Heart left ventricle (tissue), 16 donors: ENCODE data around the gene PGAP6. TPM values are rescaled to one million over a fixed set of nuclear protein-coding genes. Genes with fewer than 3 reads are reported as not detected.

Experiments
- ATAC-seq, 4 donors: fragments of 200-7000 bp; cut with Tn5 transposase; one replicate each; pipeline ENCODE4 v1.9.1; 2020 to 2022; ENCODE audit warnings: moderate library complexity in 4 of 4, mild to moderate bottlenecking in 3 of 4, moderate number of reproducible peaks in 1 of 4
- DNase-seq, 5 donors: peaks; one replicate each; pipeline ENCODE4 v3.0.0-alpha.2; 2020
- H3K27ac ChIP-seq, 12 donors: fragments of 200-600 bp; sonication (generic) in 4 of 12; one replicate each; pipeline versions ENCODE4 v1.5.0 to v1.8.0; 2016 to 2022; ENCODE audit warnings: mild to moderate bottlenecking in 2 of 12
- H3K27me3 ChIP-seq, 9 donors: fragments of 200-600 bp; sonication (generic) in 2 of 9; one replicate each; pipeline versions ENCODE4 v1.5.1 to v1.8.0; 2016 to 2022; ENCODE audit warnings: mild to moderate bottlenecking in 3 of 9
- H3K36me3 ChIP-seq, 9 donors: fragments of 200-600 bp; sonication (generic) in 2 of 9; one replicate each; pipeline versions ENCODE4 v1.5.0 to v1.8.0; 2018 to 2022; ENCODE audit warnings: mild to moderate bottlenecking in 2 of 9
- H3K4me1 ChIP-seq, 12 donors: fragments of 200-600 bp; sonication (generic) in 4 of 12; one replicate each; pipeline versions ENCODE4 v1.5.0 to v1.8.0; 2016 to 2022; ENCODE audit warnings: mild to moderate bottlenecking in 3 of 12
- H3K4me3 ChIP-seq, 12 donors: fragments of 200-600 bp; sonication (generic) in 4 of 12; one replicate each; pipeline versions ENCODE4 v1.5.0 to v1.8.0; 2017 to 2022; ENCODE audit warnings: mild to moderate bottlenecking in 9 of 12, moderate library complexity in 4 of 12
- H3K9me3 ChIP-seq, 12 donors: fragments of 200-600 bp; sonication (generic) in 4 of 12; one replicate each; pipeline versions ENCODE4 v1.5.0 to v1.8.0; 2016 to 2022; ENCODE audit warnings: mild to moderate bottlenecking in 1 of 12
- POLR2A ChIP-seq, 2 donors: fragments of 450-650 bp; IDR thresholded peaks; one replicate each; pipeline ENCODE4 v1.6.1; 2017; ENCODE audit warnings: antibody characterized with exemption in 2 of 2, mild to moderate bottlenecking in 2 of 2, moderate library complexity in 2 of 2
- WGBS, 4 donors: extraction: QIAGEN DNeasy Blood & Tissue Kit in 2 of 4; methylation state at CpG; one replicate each; pipeline versions ENCODE4 v1.1.5 to v1.1.7; 2013 to 2018; 5-methylcytosine and 5-hydroxymethylcytosine counted together
- intact Hi-C, 10 donors: fragments of 100-400 bp; cut with DNase I; formaldehyde crosslinking; loops; one replicate each; pipeline versions ENCODE4 v1.11.1 to v1.14.2; 2022
- long read RNA-seq, 3 donors: library from polyadenylated mRNA; unstranded; transcript quantifications; one replicate each; pipeline ENCODE4 v2.0.0, GENCODE V29; 2020 to 2021
- polyA plus RNA-seq, 2 donors: library from polyadenylated mRNA; stranded (reverse); fragments of 200-250 nt; gene quantifications; one replicate each; pipeline ENCODE4 v1.2.3, GENCODE V29; 2013
- total RNA-seq, 9 donors: library from RNA; depleted of rRNA in 2 of 9; stranded (reverse); fragments of >200 nt in 2 of 9; fragmentation: NEBNext Ultra II Directional in 3 of 9; extraction: Animal tissue kit (Norgen Biotek cat#: 25700) in 3 of 9; gene quantifications; one replicate each; pipeline versions ENCODE4 v1.1.0 to v1.2.4, GENCODE V29; 2016 to 2023
- TF ChIP-seq, protein P1 (sequence below), 12 donors: fragments of 200-600 bp; sonication (generic) in 4 of 12; IDR thresholded peaks; one replicate each; pipeline versions ENCODE4 v1.5.0 to v1.8.0; 2018 to 2022; ENCODE audit warnings: antibody characterized with exemption in 12 of 12, mild to moderate bottlenecking in 5 of 12
- donor health status: ischemic (EF 13 %, LVEDD 7.1; RV severe dilation, severe dysfunction).
- donor health status: healthy with polysubstance abuse.
- donor health status: DM: no; HTN: yes; CAD: no.
- donor health status: DM: no; HTN: no; CAD: no.
- donor health status: ischemic (EF 25% LVEDD 6.9; RV normal size, moderate dysfunction).
- donor health status: ischemic (EF 25% LVEDD 5.7; RV mildly dilated, moderate dysfunction).
- donor health status: healthy.
- donor health status: DM: yes; HTN: yes; CAD: no.
- donor health status: ischemic (EF 35%, LVEDD 5.7; RV mildly dilated, moderate dysfunction).
- donor health status: nonischemic (EF 11% LVEDD 7.7; RV severe dilation, severe dysfunction).
- donor health status: DM: yes; HTN: yes; CAD: no.
- donor health status: PGD.
- donor health status: ischemic (EF 29% LVEDD 5.4; RV normal size, mild dysfunction).
- donor health status: nonischemic (EF 23%, LVEDD 6.1; RV moderate dilation, normal function).

The PGAP6 gene, protein sequence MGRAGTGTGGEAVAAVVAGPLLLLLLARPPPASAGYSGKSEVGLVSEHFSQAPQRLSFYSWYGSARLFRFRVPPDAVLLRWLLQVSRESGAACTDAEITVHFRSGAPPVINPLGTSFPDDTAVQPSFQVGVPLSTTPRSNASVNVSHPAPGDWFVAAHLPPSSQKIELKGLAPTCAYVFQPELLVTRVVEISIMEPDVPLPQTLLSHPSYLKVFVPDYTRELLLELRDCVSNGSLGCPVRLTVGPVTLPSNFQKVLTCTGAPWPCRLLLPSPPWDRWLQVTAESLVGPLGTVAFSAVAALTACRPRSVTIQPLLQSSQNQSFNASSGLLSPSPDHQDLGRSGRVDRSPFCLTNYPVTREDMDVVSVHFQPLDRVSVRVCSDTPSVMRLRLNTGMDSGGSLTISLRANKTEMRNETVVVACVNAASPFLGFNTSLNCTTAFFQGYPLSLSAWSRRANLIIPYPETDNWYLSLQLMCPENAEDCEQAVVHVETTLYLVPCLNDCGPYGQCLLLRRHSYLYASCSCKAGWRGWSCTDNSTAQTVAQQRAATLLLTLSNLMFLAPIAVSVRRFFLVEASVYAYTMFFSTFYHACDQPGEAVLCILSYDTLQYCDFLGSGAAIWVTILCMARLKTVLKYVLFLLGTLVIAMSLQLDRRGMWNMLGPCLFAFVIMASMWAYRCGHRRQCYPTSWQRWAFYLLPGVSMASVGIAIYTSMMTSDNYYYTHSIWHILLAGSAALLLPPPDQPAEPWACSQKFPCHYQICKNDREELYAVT
- total RNA-seq (10 to 100 TPM; 32.3 to 65.3 (median 44.9) TPM), polyA plus RNA-seq (10 to 100 TPM; 30.1 to 63.8 TPM)
- long read RNA-seq, donor 1, transcript TMEM8A-204 (13 exons, 3,691 nt): major isoform, 35 of 73 reads
- long read RNA-seq, donor 1, partial matches to known transcripts: 23 of 73 reads
- long read RNA-seq, donor 1, other reads (novel, unspliced or antisense): 15 of 73 reads
- long read RNA-seq, donor 2, partial matches to known transcripts: 48 of 56 reads
- long read RNA-seq, donor 2, other reads (novel, unspliced or antisense): 8 of 56 reads
- long read RNA-seq, donor 3, transcript TMEM8A-204 (13 exons, 3,691 nt): major isoform, 30 of 70 reads
- long read RNA-seq, donor 3, partial matches to known transcripts: 21 of 70 reads
- long read RNA-seq, donor 3, other reads (novel, unspliced or antisense): 19 of 70 reads

DNA sequence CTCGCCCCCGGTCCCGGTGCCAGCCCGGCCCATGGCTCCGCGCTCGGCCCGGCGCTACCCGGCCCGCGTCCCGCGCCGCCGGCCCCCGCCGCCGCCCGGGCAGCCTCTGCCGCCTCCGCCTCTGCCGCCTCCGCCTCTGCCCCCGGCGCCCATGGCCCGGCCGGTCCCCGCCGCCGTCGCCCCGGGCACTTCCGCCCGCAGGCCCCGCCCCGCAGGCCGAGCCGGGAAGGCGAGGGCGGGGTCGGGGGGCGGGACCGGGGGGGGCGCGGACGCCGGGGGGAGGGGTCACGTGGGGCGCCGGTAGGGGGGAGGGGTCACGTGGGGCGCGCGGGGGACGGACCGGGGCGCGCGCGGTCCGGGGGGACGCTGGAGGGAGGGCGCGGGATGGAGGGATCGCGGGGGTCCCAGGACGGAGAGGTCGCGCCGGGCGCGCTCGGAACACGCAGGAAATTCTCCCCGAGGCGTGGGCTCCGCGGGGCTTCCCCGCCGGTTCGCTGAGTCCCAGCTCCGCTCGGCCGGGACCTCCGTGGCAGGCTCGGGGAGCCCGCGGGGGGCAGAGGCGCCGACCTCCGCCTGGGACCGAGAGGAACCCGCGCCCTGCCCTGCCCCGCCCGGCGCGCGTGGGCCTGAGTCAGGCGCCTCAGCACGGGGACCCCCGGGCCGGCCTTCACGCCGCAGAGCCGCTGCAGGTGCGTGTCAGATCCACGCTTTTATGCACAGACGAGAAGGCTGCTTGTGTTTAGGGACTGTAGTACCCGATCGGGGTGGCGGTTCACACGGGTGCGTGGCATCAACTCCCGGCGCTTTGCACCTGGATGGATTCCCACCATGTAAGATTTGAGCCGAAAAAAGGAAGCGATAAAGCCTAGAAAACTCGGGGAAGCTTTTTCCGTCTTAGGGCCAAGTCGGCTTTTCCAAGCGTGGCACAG is at the start of gene PGAP6:
Gene PGAP6 (minus strand): TSS at position 190 of the 929 bp plus-strand sequence. CDS start 157 bp downstream, at position 33.
- ATAC-seq: peak; percentile 43 to 80 (median 68)
- DNase-seq: peak in 4 of 5 donors; percentile 72 to 84 (median 79)
- H3K27me3 ChIP-seq: no peaks in the 10 kb centered on the region
- peak within 1 kb of the TSS; percentile 70 to 100 (median 90) for H3K4me3 ChIP-seq
- peaks cover 0 to 56% (median 29%) of the 10 kb centered on the region in 12 donors for H3K4me1 ChIP-seq
- intact Hi-C loops: loop anchor here in 1 of 10 donors (2.0 kb wide), 1 partner anchor 15 kb away; the partner anchor contains the start of gene NME4
- H3K36me3 ChIP-seq: peaks cover 0 to 7% (median 0%) of the 10 kb centered on the region in 9 donors
- TF ChIP-seq, protein P1, sequence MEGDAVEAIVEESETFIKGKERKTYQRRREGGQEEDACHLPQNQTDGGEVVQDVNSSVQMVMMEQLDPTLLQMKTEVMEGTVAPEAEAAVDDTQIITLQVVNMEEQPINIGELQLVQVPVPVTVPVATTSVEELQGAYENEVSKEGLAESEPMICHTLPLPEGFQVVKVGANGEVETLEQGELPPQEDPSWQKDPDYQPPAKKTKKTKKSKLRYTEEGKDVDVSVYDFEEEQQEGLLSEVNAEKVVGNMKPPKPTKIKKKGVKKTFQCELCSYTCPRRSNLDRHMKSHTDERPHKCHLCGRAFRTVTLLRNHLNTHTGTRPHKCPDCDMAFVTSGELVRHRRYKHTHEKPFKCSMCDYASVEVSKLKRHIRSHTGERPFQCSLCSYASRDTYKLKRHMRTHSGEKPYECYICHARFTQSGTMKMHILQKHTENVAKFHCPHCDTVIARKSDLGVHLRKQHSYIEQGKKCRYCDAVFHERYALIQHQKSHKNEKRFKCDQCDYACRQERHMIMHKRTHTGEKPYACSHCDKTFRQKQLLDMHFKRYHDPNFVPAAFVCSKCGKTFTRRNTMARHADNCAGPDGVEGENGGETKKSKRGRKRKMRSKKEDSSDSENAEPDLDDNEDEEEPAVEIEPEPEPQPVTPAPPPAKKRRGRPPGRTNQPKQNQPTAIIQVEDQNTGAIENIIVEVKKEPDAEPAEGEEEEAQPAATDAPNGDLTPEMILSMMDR (IDR thresholded peaks at IDR 0.05): no peak
- peak in 1 of 2 donors; percentile 62 for TF ChIP-seq POLR2A (IDR thresholded peaks at IDR 0.05)
- WGBS, 4 donors: 0 to 1% (median 0%) methylated on average over 8 to 123 of the region's 123 CpGs
- H3K9me3 ChIP-seq: no peaks in the 10 kb centered on the region
- peak within 1 kb of the TSS; percentile 54 to 92 (median 83) for H3K27ac ChIP-seq

DNA sequence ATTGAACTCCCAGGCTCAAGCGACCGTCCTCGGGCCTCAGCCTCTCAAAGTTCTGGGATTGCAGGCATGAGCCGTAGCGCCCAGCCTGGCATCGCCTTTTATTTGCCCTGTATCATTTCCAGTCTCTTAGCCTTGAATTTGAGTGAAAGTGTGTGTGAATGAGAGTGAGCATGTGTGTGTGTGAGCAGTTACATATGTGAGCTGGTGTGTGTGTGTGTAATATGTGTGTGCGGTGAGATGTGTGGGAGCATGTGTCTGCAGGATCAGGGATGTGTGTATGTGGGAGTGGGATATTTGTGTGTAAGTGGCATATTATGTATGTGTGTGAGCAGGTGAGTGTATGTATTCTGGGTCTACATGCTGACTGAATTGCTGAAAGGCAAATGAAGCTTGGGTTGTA is 49.1 kb upstream of the PGAP6 start:
- no peak for TF ChIP-seq POLR2A (IDR thresholded peaks at IDR 0.05)
- TF ChIP-seq, protein P1 (IDR thresholded peaks at IDR 0.05): no peak
- WGBS, 4 donors: 96 to 98% (median 98%) methylated on average over 7 of the region's 7 CpGs
- H3K9me3 ChIP-seq: no peaks in the 10 kb centered on the region
- peaks cover 0 to 20% (median 3%) of the 10 kb centered on the region in 9 donors for H3K36me3 ChIP-seq
- H3K4me3 ChIP-seq: no peak overlapping the region
- H3K27ac ChIP-seq: no peak overlapping the region
- no peaks in the 10 kb centered on the region for H3K27me3 ChIP-seq
- ATAC-seq (no peak), DNase-seq (no peak)
- H3K4me1 ChIP-seq: peaks cover 0 to 28% (median 17%) of the 10 kb centered on the region in 12 donors
- intact Hi-C loops: loop anchor here in 1 of 10 donors (10.0 kb wide), 1 partner anchor 54 kb away; no protein-coding TSS in a partner anchor

DNA sequence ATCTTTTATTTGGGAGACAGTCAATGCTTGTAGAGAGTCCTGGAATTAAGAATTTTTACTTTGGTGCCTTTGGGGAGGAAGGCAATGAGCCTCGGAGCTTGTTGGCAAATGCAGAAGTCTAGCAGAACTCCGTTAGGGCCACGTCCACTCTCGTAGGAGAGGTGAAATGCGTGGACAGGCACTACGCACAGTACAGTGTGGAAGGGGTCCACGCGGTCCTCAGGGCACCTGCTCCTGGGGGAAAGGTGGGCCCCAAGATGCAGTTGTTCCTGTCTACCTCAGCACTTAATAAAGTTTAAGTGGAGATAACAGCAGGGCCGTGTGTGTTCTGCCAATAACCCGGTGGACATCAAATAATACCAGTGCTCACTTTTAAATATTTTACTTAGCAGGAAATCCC is 45.5 kb upstream of the PGAP6 start:
- WGBS, 4 donors: 39 to 47% (median 39%) methylated on average over 10 of the region's 10 CpGs

More for the DNA sequence above, 45.5 kb upstream of the PGAP6 start:
- peaks cover 0 to 5% (median 0%) of the 10 kb centered on the region in 9 donors for H3K36me3 ChIP-seq
- H3K4me3 ChIP-seq: peak overlapping the region in 11 of 12 donors; percentile 44 to 86 (median 74)
- DNase-seq: no peak
- TF ChIP-seq, protein P1 (IDR thresholded peaks at IDR 0.05): no peak
- TF ChIP-seq POLR2A (IDR thresholded peaks at IDR 0.05): no peak
- no peaks in the 10 kb centered on the region for H3K9me3 ChIP-seq
- H3K4me1 ChIP-seq: peaks cover 0 to 46% (median 29%) of the 10 kb centered on the region in 12 donors
- H3K27me3 ChIP-seq: no peaks in the 10 kb centered on the region
- H3K27ac ChIP-seq: peak overlapping the region in 2 of 12 donors; percentile 49 to 53
- intact Hi-C loops: loop anchor here in 1 of 10 donors (10.0 kb wide), 2 partner anchors 98 to 238 kb away; partner anchors contain the start of genes CAPN15 and RHOT2
- no peak for ATAC-seq
